Measurements from ENCODE around the gene CRTC2.
A peak's percentile ranks its signal among the peaks of the same experiment; 100 is the strongest.

Gene CRTC2

GRCh38 chr1:153945795-153946621 is 12.4 kb downstream of the CRTC2 start:
- DNase-seq (ENCODE audit: low read depth in 2 of 2) = peak; percentile 45 to 57

GRCh38 chr1:153945131-153945794 is 13.1 kb downstream of the CRTC2 start:
- peak; percentile 55 to 69 for DNase-seq (ENCODE audit: low read depth in 2 of 2)

- DNase-seq (ENCODE audit: low read depth in 2 of 2) = no peak
Observed at GRCh38 chr1:153944827-153945117, 13.6 kb downstream of the CRTC2 start.

- no peak for DNase-seq (ENCODE audit: low read depth in 2 of 2)
Observed at GRCh38 chr1:153944005-153944826, 14.2 kb downstream of the CRTC2 start.

GRCh38 chr1:153942766-153943549 is 15.5 kb downstream of the CRTC2 start:
- DNase-seq (ENCODE audit: low read depth in 2 of 2) = no peak

GRCh38 chr1:153941826-153942725 is 16.3 kb downstream of the CRTC2 start:
- no peak for DNase-seq (ENCODE audit: low read depth in 2 of 2)

- DNase-seq (ENCODE audit: low read depth in 2 of 2) = no peak
Observed at GRCh38 chr1:153940756-153941155, 17.7 kb downstream of the CRTC2 start.

- DNase-seq (ENCODE audit: low read depth in 2 of 2) = no peak
Observed at GRCh38 chr1:153939476-153939875, 18.9 kb downstream of the CRTC2 start.

- no peak for DNase-seq (ENCODE audit: low read depth in 2 of 2)
Observed at GRCh38 chr1:153938996-153939395, 19.4 kb downstream of the CRTC2 start.

- no peak for DNase-seq (ENCODE audit: low read depth in 2 of 2)
Observed at GRCh38 chr1:153937331-153937730, 21.1 kb downstream of the CRTC2 start.

GRCh38 chr1:153936011-153936802 is 22.2 kb downstream of the CRTC2 start:
- DNase-seq (ENCODE audit: low read depth in 2 of 2) = no peak

- DNase-seq (ENCODE audit: low read depth in 2 of 2) = no peak
Observed at GRCh38 chr1:153934746-153935145, 23.7 kb downstream of the CRTC2 start.

- no peak for DNase-seq (ENCODE audit: low read depth in 2 of 2)
Observed at GRCh38 chr1:153933955-153934354, 24.5 kb downstream of the CRTC2 start.

GRCh38 chr1:153933430-153933829 is 25.0 kb downstream of the CRTC2 start:
- DNase-seq (ENCODE audit: low read depth in 2 of 2) = no peak

- no peak for DNase-seq (ENCODE audit: low read depth in 2 of 2)
Observed at GRCh38 chr1:153932156-153933131, 26.0 kb downstream of the CRTC2 start.

GRCh38 chr1:153929981-153930948 is 28.1 kb downstream of the CRTC2 start:
- DNase-seq (ENCODE audit: low read depth in 2 of 2) = no peak

GRCh38 chr1:153929426-153929825 is 29.0 kb downstream of the CRTC2 start:
- no peak for DNase-seq (ENCODE audit: low read depth in 2 of 2)
